Panc1 (cell line): Measurements from ENCODE around the gene AQP12B. TPM values are rescaled to one million over a fixed set of nuclear protein-coding genes. Genes with fewer than 3 reads are reported as not detected.

Experiments
- total RNA-seq: library from RNA; stranded (reverse); gene quantifications from one replicate; pipeline ENCODE4 v1.2.1, GENCODE V29; 2021; ENCODE audit not compliant: unreplicated experiment

The AQP12B gene
- total RNA-seq, 1 experiment from 2014 or later: not detected

Other genes with a start within 250 kb of the AQP12B start
- 88.7 TPM for gene GPC1, start 247.2 kb downstream of the AQP12B start, total RNA-seq
- gene ANKMY1, start 124.9 kb downstream of the AQP12B start, total RNA-seq: 19.5 TPM
- 10.7 TPM for gene DUSP28, start 122.5 kb downstream of the AQP12B start, total RNA-seq
- 88.2 TPM for gene RNPEPL1, start 114.4 kb downstream of the AQP12B start, total RNA-seq
- 38.6 TPM for gene CAPN10, start 96.2 kb downstream of the AQP12B start, total RNA-seq
- gene GPR35, start 57.4 kb downstream of the AQP12B start, total RNA-seq: 1.3 TPM
- gene AQP12A, start 9.0 kb upstream of the AQP12B start, total RNA-seq: not detected
- 132 TPM for gene KIF1A, start 137.3 kb upstream of the AQP12B start, total RNA-seq
- gene AGXT, start 185.9 kb upstream of the AQP12B start, total RNA-seq: 0.36 TPM
- 0.21 TPM for gene MAB21L4, start 213.3 kb upstream of the AQP12B start, total RNA-seq
- gene CROCC2, start 223.5 kb upstream of the AQP12B start, total RNA-seq: 0.23 TPM